ENCODE data around the gene OR6N2.

OR6N2 gene

GRCh38 chr1:158754420-158754819 is 26.6 kb downstream of the OR6N2 start, which contains the start of gene OR6K6:
OR6K6 (plus strand) TSS chr1:158754720; CDS start chr1:158754888, 168 bp downstream.
- DNase-seq (ENCODE audit: low spot score) = no peak

- DNase-seq (ENCODE audit: low spot score) = no peak
Observed at GRCh38 chr1:158752155-158752712, 28.8 kb downstream of the OR6N2 start.

DNA sequence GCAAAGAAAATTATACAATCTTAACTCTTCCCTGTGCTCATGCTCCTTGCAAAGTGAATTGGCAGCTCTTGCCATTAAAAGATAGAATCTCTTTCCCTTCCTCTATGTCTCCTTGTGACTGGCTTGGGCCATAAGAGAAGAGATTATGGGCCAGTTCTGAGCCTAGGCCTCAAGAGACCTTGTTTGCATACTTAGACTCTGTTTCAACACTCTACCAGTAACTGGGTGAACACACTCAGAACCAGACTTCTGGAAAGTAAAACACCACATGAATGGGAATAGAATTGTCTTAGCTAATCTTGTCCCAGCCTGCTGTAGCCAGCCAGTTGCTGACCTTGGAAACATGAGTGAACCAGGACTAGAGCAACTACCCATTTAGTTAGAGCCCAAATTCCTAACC is 45.2 kb downstream of the OR6N2 start:
- no peak for DNase-seq (ENCODE audit: low spot score)

GRCh38 chr1:158732524-158732923 is 48.5 kb downstream of the OR6N2 start:
- DNase-seq (ENCODE audit: low spot score) = no peak

DNA sequence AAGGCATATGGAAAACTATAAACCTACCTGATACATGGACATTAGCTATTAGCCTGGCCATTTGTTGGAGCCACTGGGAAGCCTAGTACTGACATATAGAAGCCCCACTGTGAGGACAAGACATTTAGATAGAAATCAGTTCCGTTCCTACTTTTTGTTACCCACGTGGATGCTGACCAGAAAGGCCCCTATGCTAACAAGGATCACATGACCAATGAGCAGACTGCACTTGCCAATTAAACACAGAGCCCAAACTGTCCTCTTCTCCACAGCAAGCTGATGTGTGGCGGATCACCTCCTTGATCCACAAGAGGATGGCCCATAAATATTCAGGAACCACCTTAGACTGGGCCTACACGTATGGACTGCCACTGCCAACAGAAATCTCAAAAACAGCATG is 49.3 kb downstream of the OR6N2 start:
- no peak for DNase-seq (ENCODE audit: low spot score)

DNA sequence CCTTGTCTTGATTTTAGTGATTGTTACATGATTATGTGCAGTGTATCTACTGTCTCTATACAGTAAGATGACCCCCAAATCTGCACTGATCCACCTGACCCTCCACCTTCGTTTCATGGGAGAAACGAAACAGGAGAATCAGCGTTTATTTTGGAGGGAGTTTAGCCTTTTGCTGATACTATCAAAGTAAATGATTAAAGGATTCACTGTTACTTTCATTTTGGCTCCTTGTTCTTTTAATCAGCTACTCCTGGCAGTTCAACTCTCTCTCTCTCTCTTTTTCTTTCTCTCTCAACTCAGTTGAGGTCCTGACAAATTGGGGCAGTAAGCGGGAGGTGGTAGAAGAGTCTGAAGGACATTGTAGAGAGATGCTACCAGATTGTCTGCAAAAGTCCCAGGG is 50.6 kb downstream of the OR6N2 start:
- DNase-seq (ENCODE audit: low spot score) = no peak

DNA sequence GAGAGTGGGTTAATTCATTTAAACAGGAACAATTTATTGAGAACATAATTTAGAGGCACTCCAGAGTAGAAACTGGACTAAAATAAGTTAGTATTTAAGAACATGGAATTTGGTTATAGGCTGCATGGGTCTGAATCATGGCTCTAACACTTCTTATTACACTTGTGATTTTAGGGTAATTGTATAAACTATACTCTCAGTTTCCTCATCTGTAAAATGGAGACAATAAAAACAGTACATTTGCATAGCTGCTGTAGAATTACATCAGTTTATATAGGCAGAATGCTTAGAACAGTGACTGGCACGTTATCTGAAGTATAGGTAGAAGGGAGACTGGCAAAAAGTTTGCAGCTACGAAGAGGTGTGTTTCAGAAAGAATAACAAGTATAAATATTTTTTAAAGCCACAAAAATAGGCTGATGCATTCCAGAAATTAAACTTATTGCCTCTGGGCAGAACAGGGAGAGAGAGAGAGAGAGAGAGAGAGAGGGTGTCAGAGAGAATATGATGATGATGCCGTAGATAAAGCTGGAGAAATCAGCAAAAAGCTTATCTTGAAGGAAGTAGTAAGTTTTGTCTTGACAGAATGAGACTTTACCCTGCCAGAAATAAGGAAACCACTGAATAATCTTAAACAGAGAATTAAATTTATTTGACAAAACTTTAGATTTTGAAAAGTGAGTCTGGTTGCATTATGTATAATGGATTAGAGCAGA is 52.3 kb downstream of the OR6N2 start:
- no peak for DNase-seq (ENCODE audit: low spot score)

GRCh38 chr1:158724442-158724841 is 56.6 kb downstream of the OR6N2 start:
- no peak for DNase-seq (ENCODE audit: low spot score)

Measured in germinal center (tissue), 1 donor.